Measurements from ENCODE around the gene TRAK1.

TRAK1 gene

DNA sequence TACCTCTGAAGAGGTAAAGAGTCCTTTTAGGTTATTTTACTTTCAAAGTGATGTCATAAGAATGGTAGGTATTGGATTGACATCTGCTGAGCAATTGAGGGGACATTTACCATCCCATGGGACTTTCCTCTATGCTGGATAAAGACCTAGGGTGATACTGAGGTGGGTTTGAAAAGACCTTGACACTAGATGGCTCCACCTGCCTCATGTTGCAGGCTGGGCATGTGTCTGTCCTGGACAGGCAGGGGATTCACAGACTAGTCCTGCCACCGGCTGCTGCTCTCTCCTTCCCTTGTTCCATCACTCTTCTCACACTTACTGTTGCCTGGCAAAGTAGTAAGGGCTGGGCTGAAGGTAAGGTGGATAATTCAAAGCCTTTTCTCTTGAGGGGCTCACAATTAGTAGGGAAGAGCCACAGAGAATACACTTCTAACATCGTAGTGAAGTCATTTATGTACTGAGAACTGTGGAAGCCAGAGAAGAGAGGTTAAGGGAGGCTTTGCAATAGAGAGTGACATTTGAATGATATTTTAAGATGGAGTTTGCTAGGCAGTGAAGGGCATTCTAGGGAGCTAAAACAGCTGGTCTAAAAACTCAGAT lies 27.7 kb downstream of the TRAK1 start:
- Mint-ChIP-seq H3K27me3 (ENCODE audit: low read depth, poor library complexity) (no peaks in the 10 kb centered on the region), H3K4me1 (peaks cover 49% of the 10 kb centered on the region), H3K36me3 (ENCODE audit: low read depth) (peaks cover 7% of the 10 kb centered on the region), H3K9me3 (no peaks in the 10 kb centered on the region), H3K27ac (no peak overlapping the region), H3K4me3 (no peak overlapping the region)
- TF ChIP-seq, protein P1, sequence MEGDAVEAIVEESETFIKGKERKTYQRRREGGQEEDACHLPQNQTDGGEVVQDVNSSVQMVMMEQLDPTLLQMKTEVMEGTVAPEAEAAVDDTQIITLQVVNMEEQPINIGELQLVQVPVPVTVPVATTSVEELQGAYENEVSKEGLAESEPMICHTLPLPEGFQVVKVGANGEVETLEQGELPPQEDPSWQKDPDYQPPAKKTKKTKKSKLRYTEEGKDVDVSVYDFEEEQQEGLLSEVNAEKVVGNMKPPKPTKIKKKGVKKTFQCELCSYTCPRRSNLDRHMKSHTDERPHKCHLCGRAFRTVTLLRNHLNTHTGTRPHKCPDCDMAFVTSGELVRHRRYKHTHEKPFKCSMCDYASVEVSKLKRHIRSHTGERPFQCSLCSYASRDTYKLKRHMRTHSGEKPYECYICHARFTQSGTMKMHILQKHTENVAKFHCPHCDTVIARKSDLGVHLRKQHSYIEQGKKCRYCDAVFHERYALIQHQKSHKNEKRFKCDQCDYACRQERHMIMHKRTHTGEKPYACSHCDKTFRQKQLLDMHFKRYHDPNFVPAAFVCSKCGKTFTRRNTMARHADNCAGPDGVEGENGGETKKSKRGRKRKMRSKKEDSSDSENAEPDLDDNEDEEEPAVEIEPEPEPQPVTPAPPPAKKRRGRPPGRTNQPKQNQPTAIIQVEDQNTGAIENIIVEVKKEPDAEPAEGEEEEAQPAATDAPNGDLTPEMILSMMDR (IDR thresholded peaks at IDR 0.05): peak; percentile 28
- peak; percentile 26 for DNase-seq

DNA sequence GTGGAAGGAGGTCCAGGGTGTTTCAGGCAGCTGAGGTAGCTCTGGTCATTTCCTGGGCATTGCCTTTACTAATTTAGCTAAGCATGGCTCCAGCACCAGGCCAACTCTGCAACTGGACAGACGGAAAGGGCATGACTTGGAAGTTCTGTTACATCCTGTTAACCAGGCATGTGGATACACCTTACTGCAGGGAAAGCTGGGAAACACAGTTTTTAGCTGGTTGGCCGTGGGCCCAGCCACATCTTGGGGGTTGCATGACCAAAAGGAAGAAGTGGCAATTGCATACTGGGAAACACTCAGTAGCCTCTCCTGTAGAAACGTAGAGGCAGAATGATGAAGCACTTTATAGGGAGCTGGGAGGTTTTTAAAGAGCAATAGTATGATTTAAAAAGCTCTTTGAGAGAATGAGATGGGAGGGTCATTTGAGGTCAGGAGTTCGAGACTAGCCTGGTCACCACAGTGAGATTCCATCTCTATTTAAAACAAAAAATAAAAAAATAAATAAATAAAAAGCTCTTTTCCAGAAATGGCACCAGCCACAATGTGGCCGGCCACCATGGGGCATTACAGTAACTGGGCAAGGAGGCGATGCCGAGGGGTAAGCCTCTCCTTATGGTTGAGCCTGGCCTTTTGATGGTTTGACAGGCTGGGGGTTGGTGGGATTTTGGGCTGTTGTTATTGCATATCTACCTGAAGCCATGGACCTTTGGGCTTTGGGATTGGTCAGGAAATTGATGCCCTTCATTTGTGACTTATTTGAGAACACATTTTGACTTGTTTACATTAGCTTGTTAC lies 28.6 kb downstream of the TRAK1 start:
- peaks cover 10% of the 10 kb centered on the region for H3K36me3 Mint-ChIP-seq (ENCODE audit: low read depth)
- H3K27me3 Mint-ChIP-seq (ENCODE audit: low read depth, poor library complexity): no peaks in the 10 kb centered on the region
- no peak overlapping the region for H3K4me3 Mint-ChIP-seq
- TF ChIP-seq, protein P1 (IDR thresholded peaks at IDR 0.05): no peak
- peaks cover 49% of the 10 kb centered on the region for H3K4me1 Mint-ChIP-seq
- H3K27ac Mint-ChIP-seq: no peak overlapping the region
- no peak for DNase-seq
- H3K9me3 Mint-ChIP-seq: no peaks in the 10 kb centered on the region

DNA sequence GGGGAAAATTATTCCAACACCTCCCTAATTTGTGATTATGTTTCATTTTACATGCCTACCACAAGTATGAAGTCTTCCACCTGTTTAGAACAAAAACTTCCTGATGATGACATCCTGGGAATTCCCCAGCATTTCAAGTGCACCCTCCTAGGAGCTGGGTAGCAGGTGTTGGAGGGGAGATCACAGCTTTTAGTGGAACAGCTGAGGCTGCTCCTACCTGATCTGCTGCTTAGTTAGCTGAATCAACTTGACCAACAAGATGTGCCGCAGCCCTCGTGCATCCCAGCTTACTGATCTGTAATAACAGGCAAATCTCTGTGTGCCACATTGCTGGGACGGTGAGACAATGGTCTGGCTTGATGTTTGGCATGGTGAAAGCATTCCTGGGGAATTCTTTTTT lies 29.7 kb downstream of the TRAK1 start:
- TF ChIP-seq, protein P1 (IDR thresholded peaks at IDR 0.05): no peak
- no peak for DNase-seq
- Mint-ChIP-seq H3K4me3 (no peak overlapping the region), H3K27me3 (ENCODE audit: low read depth, poor library complexity) (no peaks in the 10 kb centered on the region), H3K27ac (peak overlapping the region; percentile 40), H3K9me3 (no peaks in the 10 kb centered on the region), H3K4me1 (peaks cover 41% of the 10 kb centered on the region), H3K36me3 (ENCODE audit: low read depth) (peaks cover 21% of the 10 kb centered on the region)

DNA sequence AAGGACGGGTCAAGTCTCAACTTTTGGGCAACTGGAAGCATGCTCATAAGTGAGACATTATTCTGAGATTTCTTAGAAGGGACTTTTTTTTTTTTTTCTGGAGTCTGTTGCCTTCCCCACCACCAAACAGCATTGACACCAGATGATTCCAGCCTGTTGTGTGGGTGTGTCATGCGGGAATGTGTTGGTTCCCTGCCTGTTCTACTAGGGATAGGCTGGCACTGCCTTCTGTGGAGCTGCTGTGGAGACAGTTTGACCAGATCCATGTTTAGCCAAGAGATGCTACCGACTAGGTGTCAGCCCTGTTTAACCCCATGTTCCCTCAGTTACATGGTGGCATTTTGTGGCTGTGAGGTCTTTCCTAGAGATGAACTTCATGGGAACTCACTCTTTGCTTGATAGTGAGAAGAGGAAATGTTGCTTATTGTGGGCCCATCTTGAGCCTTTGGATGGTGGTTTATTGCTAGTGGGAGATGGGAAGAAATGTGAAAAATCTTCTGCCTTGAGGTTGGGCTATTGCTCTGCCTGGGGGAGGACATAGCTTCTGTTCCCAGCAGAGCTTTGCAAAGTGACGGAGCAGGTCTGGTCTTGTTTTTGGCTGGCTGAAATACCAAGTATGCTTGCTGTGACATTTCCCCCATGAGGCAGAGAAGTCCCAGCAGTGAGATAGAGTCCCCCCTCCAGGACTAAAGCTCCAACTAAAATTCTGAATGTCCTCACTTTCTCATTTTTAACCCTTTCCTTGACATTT lies 31.3 kb downstream of the TRAK1 start:
- Mint-ChIP-seq H3K4me1 (peaks cover 28% of the 10 kb centered on the region), H3K9me3 (no peaks in the 10 kb centered on the region), H3K27me3 (ENCODE audit: low read depth, poor library complexity) (no peaks in the 10 kb centered on the region), H3K27ac (no peak overlapping the region), H3K36me3 (ENCODE audit: low read depth) (peaks cover 35% of the 10 kb centered on the region), H3K4me3 (no peak overlapping the region)
- DNase-seq: no peak
- TF ChIP-seq, protein P1 (IDR thresholded peaks at IDR 0.05): no peak

DNA sequence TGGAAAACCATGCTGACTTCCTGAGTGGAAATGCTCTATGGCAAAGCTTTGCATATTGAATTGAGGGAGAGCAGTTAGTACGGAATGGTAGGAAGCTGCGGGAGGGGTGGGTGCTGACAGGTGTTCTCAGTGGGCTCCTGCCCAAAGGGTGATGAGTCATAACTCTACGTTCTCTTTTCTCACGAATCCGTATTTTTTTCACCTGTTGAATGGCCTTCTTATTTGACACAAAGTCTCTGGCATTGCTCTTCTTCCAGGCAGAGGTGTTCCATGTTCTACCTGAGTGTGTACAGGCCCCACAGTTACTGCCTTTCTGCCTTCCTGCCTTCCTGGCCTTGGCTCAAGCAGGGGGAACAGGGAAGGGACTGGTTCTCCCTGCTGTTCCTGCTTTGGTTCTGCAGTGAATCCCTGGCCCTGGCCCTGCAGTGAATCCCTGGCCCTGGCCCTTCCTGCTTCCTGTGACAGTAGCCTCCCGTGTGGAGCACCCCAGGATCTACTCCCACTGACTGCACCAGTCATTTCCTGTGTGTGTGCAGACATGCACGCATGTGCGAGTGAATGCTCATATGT lies 31.9 kb downstream of the TRAK1 start:
- TF ChIP-seq, protein P1 (IDR thresholded peaks at IDR 0.05): no peak
- no peak overlapping the region for H3K4me3 Mint-ChIP-seq
- no peak overlapping the region for H3K27ac Mint-ChIP-seq
- H3K36me3 Mint-ChIP-seq (ENCODE audit: low read depth): peaks cover 36% of the 10 kb centered on the region
- DNase-seq: no peak
- no peaks in the 10 kb centered on the region for H3K27me3 Mint-ChIP-seq (ENCODE audit: low read depth, poor library complexity)
- no peaks in the 10 kb centered on the region for H3K9me3 Mint-ChIP-seq
- peaks cover 24% of the 10 kb centered on the region for H3K4me1 Mint-ChIP-seq
